ENCODE data around the gene GIPC3. TPM values are rescaled to one million over a fixed set of nuclear protein-coding genes. Genes with fewer than 3 reads are reported as not detected.
A peak's percentile ranks its signal among the peaks of the same experiment; 100 is the strongest.

Gene GIPC3, protein sequence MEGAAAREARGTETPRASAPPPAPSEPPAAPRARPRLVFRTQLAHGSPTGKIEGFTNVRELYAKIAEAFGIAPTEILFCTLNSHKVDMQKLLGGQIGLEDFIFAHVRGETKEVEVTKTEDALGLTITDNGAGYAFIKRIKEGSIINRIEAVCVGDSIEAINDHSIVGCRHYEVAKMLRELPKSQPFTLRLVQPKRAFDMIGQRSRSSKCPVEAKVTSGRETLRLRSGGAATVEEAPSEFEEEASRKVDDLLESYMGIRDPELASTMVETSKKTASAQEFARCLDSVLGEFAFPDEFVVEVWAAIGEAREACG
- total RNA-seq: 1.3 TPM

DNA sequence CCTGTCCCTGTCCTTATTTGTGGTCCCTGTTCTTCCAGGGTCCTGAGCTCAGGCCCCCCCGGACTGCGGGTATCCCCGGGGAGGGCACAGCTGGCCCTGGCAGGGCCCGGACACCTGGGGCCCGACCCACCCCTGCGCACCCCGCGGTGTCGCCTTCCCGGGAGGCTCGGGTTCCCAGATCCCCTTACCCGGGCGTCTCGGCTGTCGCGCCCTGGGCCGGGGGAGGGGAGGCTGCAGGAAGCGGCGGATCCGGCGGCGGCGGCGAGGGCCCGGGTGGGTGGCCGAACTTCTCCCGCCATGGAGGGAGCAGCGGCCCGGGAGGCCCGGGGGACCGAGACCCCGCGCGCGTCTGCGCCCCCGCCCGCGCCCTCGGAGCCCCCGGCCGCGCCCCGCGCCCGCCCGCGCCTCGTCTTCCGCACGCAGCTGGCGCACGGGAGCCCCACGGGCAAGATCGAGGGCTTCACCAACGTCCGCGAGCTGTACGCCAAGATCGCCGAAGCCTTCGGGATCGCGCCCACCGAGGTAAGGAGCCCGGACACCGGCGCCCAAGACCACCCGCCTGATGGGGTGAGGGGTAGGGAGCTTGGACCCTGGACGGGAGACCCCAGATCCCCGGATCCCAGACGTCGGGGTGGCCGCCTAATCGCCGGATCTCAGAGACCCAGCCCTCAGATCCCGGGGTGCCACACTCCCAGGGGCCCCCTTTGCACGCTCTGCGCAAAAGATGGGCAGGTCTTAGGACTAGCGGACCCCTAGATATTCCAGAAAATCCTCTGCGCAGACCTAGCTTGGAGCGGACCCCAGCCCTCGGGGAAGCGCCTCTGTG lies at the start of gene GIPC3:
GIPC3 (plus strand) TSS at position 178 of the 826 bp plus-strand sequence; CDS start at position 298, 120 bp downstream.
- no peak for DNase-seq (ENCODE audit: low spot score)

DNA sequence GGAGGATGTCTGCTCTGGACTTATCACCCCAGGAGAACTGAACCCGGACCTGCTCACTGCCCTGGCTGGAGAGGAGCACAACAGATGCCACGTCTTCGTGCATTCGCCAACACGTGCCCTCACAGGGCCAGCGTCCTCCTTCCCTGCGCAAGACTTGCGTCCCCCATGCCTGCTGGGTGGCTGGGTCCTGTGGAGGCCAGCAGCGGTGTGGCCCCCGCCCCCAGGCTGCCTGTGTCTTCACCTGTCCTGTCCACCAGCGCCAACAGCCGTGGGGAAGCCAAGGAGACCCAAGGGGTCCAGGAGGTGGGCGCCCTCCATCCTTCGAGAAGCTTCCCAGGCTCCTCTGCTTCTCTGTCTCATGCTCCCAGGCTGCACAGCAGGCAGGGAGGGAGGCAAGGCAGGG lies 49.7 kb upstream of the GIPC3 start:
- no peak for DNase-seq (ENCODE audit: low spot score)

DNA sequence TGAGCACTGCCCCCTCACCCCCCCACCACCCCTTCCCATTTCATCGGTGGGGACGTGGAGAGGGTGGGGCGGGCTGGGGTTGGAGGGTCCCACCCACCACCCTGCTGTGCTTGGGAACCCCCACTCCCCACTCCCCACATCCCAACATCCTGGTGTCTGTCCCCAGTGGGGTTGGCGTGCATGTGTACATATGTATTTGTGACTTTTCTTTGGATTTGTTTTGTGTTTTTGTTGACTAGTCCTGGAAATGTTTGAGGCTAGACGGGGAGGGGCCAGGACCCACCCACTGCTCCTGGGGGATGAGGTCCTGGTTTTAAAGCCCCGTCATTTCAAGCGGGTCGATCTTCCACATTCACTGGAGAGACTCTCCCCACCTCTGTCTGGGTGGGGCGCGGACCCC lies 49.3 kb upstream of the GIPC3 start:
- DNase-seq (ENCODE audit: low spot score): no peak

GRCh38 chr19:3536429-3537100 lies 48.7 kb upstream of the GIPC3 start:
- no peak for DNase-seq (ENCODE audit: low spot score)

DNA sequence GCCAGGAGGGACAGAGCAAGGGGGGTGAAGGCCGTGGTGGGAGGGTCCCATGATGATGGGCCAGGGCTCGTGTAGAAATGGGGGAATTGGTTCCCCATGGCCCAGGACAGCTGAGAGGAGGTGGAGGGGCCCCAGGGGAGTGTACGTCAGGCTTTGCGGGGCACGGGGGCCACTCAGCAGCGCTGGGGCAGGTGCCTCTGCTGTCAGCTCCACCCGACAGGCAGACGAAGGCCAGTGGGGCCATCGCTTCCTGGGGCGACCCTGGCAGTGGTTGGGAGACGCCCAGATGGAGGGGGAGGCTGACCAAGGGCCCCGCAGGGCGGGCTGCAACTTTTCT lies 48.2 kb upstream of the GIPC3 start:
- no peak for DNase-seq (ENCODE audit: low spot score)

GRCh38 chr19:3537438-3538240 lies 47.6 kb upstream of the GIPC3 start:
- no peak for DNase-seq (ENCODE audit: low spot score)

- DNase-seq (ENCODE audit: low spot score): no peak
Observed at GRCh38 chr19:3538258-3538929, 46.9 kb upstream of the GIPC3 start.

- DNase-seq (ENCODE audit: low spot score): no peak
Observed at GRCh38 chr19:3538965-3539755, 46.1 kb upstream of the GIPC3 start, which contains the start of gene TEKTIP1. Gene TEKTIP1 (plus strand): TSS chr19:3539174. CDS start chr19:3539178, 4 bp downstream.

DNA sequence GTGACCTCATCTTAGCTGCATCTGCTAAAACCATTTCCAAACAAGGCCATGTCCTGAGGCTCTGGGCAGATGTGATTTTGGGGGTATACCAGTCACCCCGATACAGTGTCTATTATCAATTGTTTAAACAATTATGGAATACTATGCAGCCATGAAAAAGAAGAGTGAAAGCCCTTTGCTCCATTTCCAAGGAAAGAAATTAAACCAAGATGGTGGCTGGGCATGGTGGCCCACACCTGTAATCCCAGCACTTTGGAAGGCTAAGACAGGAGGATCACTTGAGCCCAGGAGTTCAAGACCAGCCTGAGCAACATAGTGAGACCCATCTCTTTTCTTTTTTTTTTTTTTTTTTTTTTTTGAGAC lies 45.5 kb upstream of the GIPC3 start:
- DNase-seq (ENCODE audit: low spot score): no peak

DNA sequence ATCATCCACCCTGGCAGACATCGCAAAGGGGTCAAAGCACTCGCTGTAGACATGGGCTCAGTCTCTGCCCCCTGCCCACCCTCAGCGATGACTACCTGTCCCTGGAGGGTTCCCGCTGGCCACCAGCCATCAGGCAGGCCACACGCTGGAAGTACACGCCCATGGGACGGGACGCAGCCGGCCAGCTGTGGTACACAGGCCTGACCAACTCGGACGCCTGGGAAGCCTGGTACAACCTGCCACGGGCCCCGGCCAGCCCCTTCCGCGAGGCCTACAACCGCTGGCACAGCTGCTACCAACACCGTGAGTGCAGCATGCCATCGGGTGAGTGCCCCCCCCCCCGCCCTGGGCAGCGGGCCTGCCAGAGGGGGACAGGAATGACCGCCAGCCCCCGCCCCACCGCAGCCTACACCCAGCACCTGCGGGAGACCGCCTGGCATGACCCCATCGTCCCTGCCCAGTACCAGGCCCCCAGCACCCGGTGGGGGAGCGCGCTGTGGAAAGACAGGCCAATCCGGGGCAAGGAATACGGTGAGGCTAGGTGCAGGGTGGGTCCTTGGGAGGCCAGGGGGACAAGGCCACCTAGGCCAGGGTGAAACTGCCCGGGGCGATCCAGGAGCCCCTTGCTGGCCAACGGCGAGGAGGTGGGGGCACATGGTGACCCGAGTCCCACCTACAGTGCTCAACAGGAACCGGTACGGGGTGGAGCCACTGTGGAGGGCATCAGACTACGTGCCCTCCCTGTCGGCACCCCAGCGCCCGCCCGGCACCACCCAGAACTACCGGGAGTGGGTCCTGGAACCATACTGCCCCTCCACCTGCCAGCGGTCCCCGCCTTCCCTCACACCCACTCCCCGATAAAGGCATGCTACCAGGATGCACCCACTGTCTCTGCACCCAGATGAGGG lies 41.9 kb upstream of the GIPC3 start:
- peak; percentile 53 for DNase-seq (ENCODE audit: low spot score)

GRCh38 chr19:3544058-3544376 lies 41.3 kb upstream of the GIPC3 start:
- DNase-seq (ENCODE audit: low spot score): no peak

DNA sequence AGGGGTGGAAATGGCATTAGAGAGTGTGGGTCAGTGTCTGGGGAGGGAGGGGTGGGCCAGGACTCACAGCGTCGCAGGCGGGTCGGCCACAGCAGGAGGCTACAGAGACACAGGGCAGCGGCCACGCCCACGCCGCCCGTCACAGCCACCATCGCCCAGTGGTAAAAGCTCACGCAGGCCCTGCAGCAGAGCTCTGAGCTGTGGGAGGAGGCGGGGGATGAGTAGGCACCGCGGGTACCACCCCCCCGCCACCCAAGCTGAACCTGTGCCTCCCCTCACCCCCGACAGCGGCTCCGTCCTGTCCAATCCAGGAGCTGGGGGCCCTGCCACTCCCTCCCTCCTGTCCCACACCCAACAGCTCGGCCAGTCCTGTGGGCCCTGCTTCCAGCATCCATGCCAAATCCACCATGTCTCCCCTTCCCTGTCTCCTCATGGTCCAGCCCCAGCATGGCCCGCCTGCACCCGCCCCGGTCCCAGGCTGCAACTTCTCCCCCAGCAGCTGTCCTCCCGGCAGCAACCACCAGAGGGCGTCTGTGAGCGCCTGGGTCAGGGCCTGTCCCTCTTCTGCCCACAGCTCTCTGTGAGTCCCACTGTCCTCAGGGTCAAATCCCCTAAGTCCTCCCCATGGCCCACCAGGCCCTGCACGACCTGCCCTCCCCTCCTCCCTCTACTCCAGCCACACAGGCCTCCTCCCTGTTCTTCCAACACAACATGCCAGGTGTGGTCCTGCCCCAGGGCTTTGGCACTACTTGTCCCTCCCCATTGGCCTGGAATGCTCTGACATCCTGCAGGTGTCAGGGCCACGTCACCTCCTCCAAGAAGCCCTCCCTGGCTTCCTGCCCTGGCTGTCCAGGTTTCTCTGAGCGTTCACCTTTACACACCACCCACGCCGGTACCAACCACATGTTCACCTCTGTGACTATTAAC lies 40.3 kb upstream of the GIPC3 start:
- DNase-seq (ENCODE audit: low spot score): peak; percentile 57

GRCh38 chr19:3545669-3546034 lies 39.6 kb upstream of the GIPC3 start:
- no peak for DNase-seq (ENCODE audit: low spot score)

DNA sequence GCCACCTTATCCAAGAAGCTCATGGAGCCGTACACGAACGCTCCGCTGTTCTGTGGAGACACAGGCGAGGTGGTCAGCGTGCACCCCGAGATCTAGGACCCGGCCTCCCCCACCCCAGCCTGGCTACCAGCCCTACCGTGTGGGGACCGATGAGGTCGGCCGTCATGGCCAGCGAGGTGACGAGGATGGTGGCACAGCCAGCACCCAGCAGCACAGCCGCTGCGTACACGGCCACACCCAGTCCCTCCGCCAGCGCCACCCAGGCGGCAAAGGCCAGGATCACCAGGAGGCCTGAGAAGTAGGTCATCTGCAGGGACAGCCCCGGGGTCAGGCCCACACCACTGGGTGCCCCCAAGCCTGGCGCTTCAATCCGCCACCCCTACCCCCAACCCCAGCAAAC lies 39.2 kb upstream of the GIPC3 start:
- no peak for DNase-seq (ENCODE audit: low spot score)

- DNase-seq (ENCODE audit: low spot score): no peak
Observed at GRCh38 chr19:3547301-3547731, 38.0 kb upstream of the GIPC3 start.

GRCh38 chr19:3547767-3548282 lies 37.5 kb upstream of the GIPC3 start:
- DNase-seq (ENCODE audit: low spot score): no peak

DNA sequence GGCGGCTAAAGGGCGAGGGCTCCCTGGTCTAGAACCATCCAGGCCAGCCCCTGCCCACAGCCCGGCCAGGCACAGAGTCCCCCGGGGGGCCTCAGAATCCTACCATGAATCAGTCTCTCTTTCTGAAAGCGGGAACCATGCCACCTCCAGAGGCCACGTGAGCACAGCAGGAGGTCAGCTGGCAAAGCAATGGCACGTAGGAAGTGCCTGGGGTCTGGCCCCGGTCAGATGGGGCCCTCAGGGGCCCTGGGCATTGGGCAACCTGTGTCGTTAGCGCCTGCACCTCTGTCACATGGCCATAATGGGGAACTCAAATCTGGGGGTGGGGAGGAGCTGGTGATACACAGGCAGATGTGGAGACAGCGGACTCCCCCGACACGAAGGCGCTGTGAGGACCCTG lies 36.7 kb upstream of the GIPC3 start:
- no peak for DNase-seq (ENCODE audit: low spot score)

- no peak for DNase-seq (ENCODE audit: low spot score)
Observed at GRCh38 chr19:3549816-3550215, 35.5 kb upstream of the GIPC3 start.

All from mucosa of gallbladder (tissue), 1 donor.